Activated T-cell treated with anti-CD3 and anti-CD28 coated beads, Interleukin-2, amount 50 U/mL, for 24 hours (primary cell): ENCODE measurements around the gene NCAPG.
"Not testable (repeated sequence)": the region's sequence is repeated elsewhere in the genome, so short reads cannot be mapped to it uniquely, and the experiment has no call there.

Source experiments
- DNase-seq: peaks from one replicate; pipeline ENCODE4 v3.0.0-alpha.2; 2020
- H3K27ac Mint-ChIP-seq: 2 replicates; pipeline ENCODE4 v1.8.0; 2020; ENCODE audit warnings: mild to moderate bottlenecking, mixed read lengths
- H3K27me3 Mint-ChIP-seq: 2 replicates; pipeline ENCODE4 v1.8.0; 2020; ENCODE audit warnings: mixed read lengths
- H3K36me3 Mint-ChIP-seq: 2 replicates; pipeline ENCODE4 v1.8.0; 2020; ENCODE audit warnings: low read depth, mixed read lengths
- H3K4me1 Mint-ChIP-seq: 2 replicates; pipeline ENCODE4 v1.8.0; 2020; ENCODE audit warnings: low read depth, mixed read lengths
- H3K4me3 Mint-ChIP-seq: 2 replicates; pipeline ENCODE4 v1.8.0; 2020; ENCODE audit warnings: mild to moderate bottlenecking, moderate library complexity, mixed read lengths
- H3K9me3 Mint-ChIP-seq: 2 replicates; pipeline ENCODE4 v1.8.0; 2020; ENCODE audit warnings: mixed read lengths

Gene NCAPG

DNA sequence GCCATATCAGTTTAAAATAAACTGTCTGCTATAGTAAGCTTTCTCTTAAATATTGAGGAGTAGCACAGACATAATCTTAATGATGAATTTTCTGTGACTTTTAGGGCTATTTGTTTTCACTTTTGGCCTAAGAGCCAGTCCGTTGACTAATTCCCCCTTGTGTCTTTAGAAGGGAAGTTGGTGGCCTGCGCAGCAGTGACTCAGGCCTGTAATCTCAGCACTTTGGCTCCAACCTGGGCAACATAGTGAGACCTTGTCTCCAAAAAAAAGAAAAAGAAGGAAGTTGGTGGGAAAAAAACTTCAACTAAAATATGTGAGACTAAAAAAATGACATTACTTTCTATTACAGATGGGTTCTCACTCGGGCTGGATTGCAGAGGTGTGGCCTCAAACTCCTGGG lies 3.4 kb downstream of the NCAPG start:
- H3K27me3 Mint-ChIP-seq: no peaks in the 10 kb centered on the region
- peaks cover 15% of the 10 kb centered on the region for H3K4me1 Mint-ChIP-seq
- no peak overlapping the region for H3K27ac Mint-ChIP-seq
- H3K9me3 Mint-ChIP-seq: no peaks in the 10 kb centered on the region
- H3K36me3 Mint-ChIP-seq: peaks cover 89% of the 10 kb centered on the region
- no peak overlapping the region for H3K4me3 Mint-ChIP-seq
- DNase-seq: no peak

DNA sequence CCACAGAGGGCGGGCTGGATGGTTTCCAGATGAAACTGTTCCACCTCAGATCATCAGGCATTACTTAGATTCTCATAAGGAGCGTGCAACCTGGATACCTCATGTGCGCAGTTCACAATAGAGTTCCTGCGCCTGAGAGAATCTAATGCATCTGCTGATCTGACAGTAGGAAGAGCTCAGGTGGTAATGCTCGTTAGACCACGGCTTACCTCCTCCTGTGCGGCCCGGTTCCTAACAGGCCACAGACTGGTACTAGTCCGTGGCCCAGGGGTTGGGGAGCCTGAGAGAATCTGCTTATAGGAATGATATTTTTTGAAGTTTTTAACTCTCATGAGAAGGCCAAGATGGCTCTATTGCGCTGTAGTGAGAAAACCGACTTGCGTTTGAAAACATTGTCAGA lies 5.4 kb downstream of the NCAPG start:
- Mint-ChIP-seq H3K36me3 (peaks cover 88% of the 10 kb centered on the region), H3K27ac (no peak overlapping the region), H3K4me3 (no peak overlapping the region), H3K27me3 (no peaks in the 10 kb centered on the region), H3K4me1 (peaks cover 15% of the 10 kb centered on the region), H3K9me3 (no peaks in the 10 kb centered on the region)
- no peak for DNase-seq

DNA sequence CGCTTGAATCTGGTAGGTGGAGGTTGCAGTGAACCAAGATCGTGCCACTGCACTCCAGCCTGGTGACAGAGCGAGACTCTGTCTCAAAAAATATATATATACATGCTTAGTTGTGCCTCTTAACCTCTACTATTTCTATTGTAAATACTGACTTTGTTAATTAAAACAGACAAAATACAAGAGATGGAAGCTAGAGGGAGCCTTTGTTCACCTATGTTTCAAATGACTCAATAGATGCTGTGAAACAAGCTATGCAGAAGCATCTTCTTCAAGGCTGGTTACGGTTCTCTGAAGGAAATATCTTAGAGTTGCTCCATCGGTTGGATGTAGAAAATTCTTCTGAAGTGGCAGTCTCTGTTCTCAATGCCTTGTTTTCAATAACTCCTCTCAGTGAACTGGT lies 6.2 kb downstream of the NCAPG start:
- Mint-ChIP-seq H3K4me3 (no peak overlapping the region), H3K9me3 (no peaks in the 10 kb centered on the region), H3K4me1 (peaks cover 12% of the 10 kb centered on the region), H3K27ac (no peak overlapping the region), H3K27me3 (no peaks in the 10 kb centered on the region), H3K36me3 (peaks cover 85% of the 10 kb centered on the region)
- DNase-seq: no peak

DNA sequence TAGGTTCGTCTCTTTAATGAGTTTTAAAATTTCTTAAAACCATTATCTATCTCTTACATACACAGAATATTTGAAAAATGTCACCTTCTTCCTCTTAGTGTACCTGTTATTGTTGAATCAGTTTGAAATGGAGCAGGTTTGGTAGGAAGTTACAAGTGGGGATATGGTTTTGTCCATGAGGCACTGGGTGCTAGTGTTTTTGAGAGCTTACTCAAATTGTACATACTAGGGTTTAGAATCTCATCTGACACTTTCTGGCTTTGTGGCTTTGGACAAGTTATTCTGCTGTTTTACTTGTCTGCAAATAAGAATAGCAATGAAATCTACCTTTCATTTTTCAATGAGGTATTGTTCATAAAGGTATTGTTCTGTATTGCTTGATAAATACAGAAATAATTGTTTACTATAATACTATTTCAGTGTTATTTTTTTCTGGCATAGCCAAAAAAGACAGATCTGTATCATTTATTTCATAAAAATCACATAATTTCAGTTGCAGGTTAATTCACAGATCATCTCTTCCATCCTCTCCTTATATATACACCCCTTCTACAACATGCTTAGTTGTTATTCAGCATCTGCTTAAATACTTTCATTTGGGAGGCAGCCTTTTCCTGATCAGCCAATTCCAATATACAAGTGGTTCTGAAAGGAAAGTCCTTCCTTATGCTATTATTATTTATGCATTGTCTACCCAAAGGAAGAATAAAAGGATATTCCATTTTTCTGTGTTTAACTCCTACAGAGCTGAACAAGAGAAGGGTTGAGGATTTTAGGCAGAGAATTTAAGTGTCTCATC lies 13.3 kb downstream of the NCAPG start:
- Mint-ChIP-seq H3K27me3 (no peaks in the 10 kb centered on the region), H3K9me3 (no peaks in the 10 kb centered on the region), H3K4me3 (no peak overlapping the region), H3K27ac (no peak overlapping the region), H3K36me3 (peaks cover 80% of the 10 kb centered on the region), H3K4me1 (peaks cover 1% of the 10 kb centered on the region)
- DNase-seq: no peak

DNA sequence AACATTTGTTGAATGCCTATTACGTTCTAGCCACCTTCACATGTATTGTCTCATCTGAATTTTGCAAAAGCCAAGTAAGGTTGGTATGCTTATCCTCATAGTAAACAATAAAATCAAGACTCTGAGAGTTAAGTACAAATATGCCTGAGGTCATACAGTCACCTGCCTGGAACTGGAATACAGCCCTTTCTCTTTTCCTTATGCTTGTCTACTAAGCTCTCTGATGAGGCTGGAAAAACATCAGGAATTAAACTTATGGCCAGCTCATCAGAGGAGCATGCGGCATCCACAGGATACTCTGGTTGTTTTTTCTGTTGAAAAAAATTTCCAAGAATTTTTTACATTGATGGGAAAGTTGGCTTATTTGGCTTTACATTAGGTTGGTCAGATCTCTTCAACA lies 35.5 kb downstream of the NCAPG start:
- Mint-ChIP-seq H3K4me1 (no peaks in the 10 kb centered on the region), H3K36me3 (peaks cover 61% of the 10 kb centered on the region), H3K27me3 (no peaks in the 10 kb centered on the region), H3K4me3 (no peak overlapping the region), H3K9me3 (no peaks in the 10 kb centered on the region), H3K27ac (no peak overlapping the region)
- DNase-seq: no peak

DNA sequence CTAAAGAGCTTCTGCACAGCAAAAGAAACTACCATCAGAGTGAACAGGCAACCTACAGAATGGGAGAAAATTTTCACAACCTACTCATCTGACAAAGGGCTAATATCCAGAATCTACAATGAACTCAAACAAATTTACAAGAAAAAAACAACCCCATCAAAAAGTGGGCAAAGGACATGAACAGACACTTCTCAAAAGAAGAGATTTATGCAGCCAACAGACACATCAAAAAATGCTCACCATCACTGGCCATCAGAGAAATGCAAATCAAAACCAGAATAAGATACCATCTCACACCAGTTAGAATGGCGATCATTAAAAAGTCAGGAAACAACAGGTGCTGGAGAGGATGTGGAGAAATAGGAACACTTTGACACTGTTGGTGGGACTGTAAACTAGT lies 39.5 kb downstream of the NCAPG start:
- H3K27ac Mint-ChIP-seq, H3K4me3 Mint-ChIP-seq, H3K4me1 Mint-ChIP-seq, H3K27me3 Mint-ChIP-seq, DNase-seq, H3K9me3 Mint-ChIP-seq: not testable (repeated sequence)
- peaks cover 22% of the 10 kb centered on the region for H3K36me3 Mint-ChIP-seq

DNA sequence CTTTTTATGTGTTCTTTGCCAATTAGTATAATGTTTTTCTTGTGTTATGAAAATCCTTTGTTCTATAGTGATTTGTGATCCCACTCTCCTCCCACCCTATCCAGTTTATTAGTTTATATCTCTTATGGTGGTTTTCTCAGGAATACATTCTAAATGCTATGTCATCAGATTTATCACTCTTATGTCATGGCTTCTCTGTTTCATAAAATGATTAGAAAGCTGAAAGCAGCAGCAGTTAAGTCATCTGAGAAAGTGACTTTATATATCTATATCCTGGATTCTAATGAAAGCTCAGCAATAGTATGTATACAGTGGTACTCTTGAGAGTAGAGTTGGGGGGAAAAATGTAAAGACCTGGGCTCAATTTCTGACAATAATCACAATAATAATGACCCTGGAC lies 41.2 kb downstream of the NCAPG start:
- Mint-ChIP-seq H3K9me3 (no peaks in the 10 kb centered on the region), H3K27me3 (no peaks in the 10 kb centered on the region), H3K4me3 (no peak overlapping the region), H3K27ac (no peak overlapping the region), H3K36me3 (peaks cover 8% of the 10 kb centered on the region), H3K4me1 (no peaks in the 10 kb centered on the region)
- DNase-seq: no peak

DNA sequence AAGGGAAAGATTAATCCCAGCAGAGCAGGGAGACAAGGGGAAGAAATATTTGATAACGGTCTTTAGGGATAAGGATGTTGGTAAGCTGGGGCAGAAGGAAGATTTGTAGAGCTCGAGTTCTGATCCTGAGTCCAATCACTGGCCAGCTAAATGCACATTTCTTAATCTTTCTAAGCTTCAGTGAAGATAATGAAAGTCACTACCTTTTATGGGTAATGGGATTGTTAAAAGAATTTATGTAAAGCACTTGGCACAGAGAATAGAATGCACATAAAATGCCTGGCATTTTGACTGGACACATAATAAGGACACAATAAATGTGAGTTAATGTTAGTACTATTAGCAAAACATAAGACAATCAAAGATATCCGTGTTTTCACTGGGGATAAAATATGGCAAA lies 43.3 kb downstream of the NCAPG start:
- peaks cover 4% of the 10 kb centered on the region for H3K36me3 Mint-ChIP-seq
- no peak overlapping the region for H3K27ac Mint-ChIP-seq
- no peaks in the 10 kb centered on the region for H3K27me3 Mint-ChIP-seq
- H3K4me1 Mint-ChIP-seq: no peaks in the 10 kb centered on the region
- H3K9me3 Mint-ChIP-seq: peaks cover 3% of the 10 kb centered on the region
- no peak overlapping the region for H3K4me3 Mint-ChIP-seq
- no peak for DNase-seq

DNA sequence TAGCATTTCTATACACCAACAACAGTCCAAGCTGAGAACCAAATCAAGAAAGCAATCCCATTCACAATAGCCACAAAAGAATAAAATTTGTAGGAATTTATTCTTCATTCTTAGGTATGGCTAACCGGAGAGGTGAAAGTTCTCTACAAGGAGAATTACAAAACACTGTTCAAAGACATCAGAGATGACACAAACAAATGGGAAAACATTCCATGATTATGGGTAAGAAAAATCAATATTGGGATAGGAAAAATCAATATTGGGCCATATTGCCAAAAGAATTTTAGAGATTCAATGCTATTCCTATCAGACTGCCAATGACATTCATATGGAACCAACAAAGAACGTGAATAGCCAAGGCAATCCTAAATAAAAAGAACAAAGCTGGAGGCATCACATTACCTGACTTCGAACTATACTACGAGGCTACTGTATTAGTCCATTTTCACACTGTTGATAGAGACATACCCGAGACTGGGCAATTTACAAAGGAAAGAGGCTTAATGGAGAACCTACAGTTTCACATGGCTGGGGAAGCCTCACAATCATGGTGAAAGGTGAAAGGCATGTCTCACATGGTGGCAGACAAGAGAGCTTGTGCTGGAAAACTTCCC lies 49.1 kb downstream of the NCAPG start:
- Mint-ChIP-seq H3K27ac (no peak overlapping the region), H3K27me3 (no peaks in the 10 kb centered on the region), H3K36me3 (peaks cover 30% of the 10 kb centered on the region)

DNA sequence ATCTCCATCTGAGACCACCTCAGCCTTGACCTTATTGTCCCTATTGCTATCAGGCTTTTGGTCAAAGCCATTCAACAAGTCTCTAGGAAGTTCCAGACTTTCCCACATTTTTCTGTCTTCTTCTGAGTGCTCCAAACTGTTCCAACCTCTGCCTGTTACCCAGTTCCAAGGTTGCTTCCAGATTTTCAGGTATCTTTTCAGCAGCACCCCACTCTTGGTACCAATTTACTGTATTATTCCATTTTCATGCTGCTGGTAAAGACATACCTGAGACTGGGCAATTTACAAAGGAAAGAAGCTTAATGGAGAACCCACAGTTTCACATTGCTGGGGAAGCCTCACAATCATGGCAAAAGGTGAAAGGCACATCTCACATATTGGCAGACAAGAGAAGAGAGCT lies 51.1 kb downstream of the NCAPG start:
- H3K27ac Mint-ChIP-seq, H3K4me1 Mint-ChIP-seq, H3K4me3 Mint-ChIP-seq, DNase-seq, H3K27me3 Mint-ChIP-seq: not testable (repeated sequence)
- peaks cover 26% of the 10 kb centered on the region for H3K9me3 Mint-ChIP-seq
- peaks cover 31% of the 10 kb centered on the region for H3K36me3 Mint-ChIP-seq

More for the DNA sequence above, 49.1 kb downstream of the NCAPG start:
- peaks cover 26% of the 10 kb centered on the region for H3K9me3 Mint-ChIP-seq
- H3K4me3 Mint-ChIP-seq: no peak overlapping the region
- no peaks in the 10 kb centered on the region for H3K4me1 Mint-ChIP-seq
- DNase-seq: no peak

DNA sequence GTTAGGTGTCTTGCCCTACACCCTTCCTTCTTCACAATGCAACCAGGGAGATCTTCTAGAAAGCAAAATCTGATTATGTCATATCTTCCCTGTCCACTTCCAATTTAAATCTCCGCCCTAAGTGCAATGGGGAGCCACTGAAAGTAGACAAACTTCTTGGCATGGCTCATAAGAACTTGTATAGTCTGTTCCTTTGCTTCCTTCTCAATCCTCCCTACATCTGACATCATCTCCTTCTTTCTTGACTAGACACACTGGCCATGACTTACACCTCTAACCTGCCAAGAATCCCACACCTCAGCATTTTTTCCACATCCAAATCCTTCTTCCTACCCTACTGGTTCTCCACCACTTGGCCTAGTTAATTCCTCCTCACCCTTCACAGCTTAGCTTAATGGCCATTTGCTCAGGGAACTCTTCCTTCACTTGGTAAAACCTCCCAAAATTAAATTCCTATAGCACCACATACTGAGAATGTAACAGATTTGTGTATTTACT lies 55.1 kb downstream of the NCAPG start:
- DNase-seq: no peak
- Mint-ChIP-seq H3K27me3 (no peaks in the 10 kb centered on the region), H3K4me1 (no peaks in the 10 kb centered on the region), H3K4me3 (no peak overlapping the region), H3K36me3 (peaks cover 28% of the 10 kb centered on the region), H3K9me3 (peaks cover 20% of the 10 kb centered on the region), H3K27ac (no peak overlapping the region)

DNA sequence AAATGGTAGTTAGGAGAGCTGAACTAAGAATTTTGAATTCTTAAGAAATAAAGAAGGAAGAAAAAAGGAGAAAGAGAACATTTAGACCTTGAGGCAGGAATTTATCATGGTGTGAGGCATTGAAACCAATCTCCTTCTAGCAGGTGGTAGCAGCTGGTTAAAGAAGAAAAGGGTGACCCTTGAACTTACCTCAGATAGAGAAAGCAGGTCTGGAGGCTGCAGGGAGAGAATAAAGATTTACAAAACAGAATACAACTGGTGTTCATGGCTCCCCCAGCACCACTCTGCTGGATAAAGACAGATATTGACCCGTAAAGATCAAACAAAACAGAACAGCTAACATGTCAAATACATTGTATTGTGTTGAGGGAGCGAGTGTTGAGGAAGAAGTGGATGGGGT lies 56.0 kb downstream of the NCAPG start:
- DNase-seq: no peak
- Mint-ChIP-seq H3K27me3 (no peaks in the 10 kb centered on the region), H3K9me3 (peaks cover 16% of the 10 kb centered on the region), H3K36me3 (peaks cover 24% of the 10 kb centered on the region), H3K4me3 (no peak overlapping the region), H3K4me1 (no peaks in the 10 kb centered on the region), H3K27ac (no peak overlapping the region)

DNA sequence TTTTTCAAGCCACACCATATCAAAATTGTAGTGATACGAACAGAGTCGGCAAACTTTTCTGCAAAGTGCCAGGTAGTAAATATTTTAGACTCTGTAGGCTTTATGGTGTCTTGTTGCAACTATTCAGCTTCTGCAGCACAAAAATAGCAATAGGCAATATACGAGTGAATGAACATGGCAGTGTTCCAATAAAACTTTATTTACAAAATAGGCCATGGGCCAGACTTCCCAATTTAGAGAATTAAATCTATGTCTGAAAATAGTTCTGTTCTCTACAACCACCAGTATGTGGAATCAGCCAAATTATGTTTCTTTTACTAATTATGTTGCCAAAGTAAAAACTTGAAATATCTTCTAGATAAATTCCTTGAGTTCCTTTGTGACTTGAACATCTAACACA lies 56.5 kb downstream of the NCAPG start:
- H3K4me3 Mint-ChIP-seq: no peak overlapping the region
- H3K27ac Mint-ChIP-seq: no peak overlapping the region
- peaks cover 12% of the 10 kb centered on the region for H3K9me3 Mint-ChIP-seq
- no peaks in the 10 kb centered on the region for H3K4me1 Mint-ChIP-seq
- H3K36me3 Mint-ChIP-seq: peaks cover 20% of the 10 kb centered on the region
- no peak for DNase-seq
- no peaks in the 10 kb centered on the region for H3K27me3 Mint-ChIP-seq

DNA sequence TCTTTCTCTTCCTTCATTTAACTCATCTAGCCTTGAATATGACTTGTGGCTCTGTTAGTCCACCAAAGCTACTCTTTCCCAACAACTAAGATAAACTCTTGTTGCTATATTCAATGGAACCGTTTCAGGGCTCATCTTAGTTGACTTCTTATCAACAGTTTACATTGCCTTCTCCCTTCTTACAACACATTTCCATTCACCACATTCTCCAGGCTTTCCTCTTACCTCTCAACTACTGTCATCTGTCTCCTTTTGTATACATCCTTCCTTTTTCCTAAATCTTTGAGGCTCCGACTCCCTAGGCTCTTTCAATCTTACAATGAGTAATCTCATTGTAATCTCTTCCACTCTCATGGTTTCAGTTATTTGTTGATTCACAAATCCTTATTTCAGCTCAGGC lies 58.5 kb downstream of the NCAPG start:
- Mint-ChIP-seq H3K27ac (no peak overlapping the region), H3K36me3 (peaks cover 4% of the 10 kb centered on the region), H3K4me1 (no peaks in the 10 kb centered on the region), H3K27me3 (no peaks in the 10 kb centered on the region), H3K4me3 (no peak overlapping the region), H3K9me3 (no peaks in the 10 kb centered on the region)
- no peak for DNase-seq

DNA sequence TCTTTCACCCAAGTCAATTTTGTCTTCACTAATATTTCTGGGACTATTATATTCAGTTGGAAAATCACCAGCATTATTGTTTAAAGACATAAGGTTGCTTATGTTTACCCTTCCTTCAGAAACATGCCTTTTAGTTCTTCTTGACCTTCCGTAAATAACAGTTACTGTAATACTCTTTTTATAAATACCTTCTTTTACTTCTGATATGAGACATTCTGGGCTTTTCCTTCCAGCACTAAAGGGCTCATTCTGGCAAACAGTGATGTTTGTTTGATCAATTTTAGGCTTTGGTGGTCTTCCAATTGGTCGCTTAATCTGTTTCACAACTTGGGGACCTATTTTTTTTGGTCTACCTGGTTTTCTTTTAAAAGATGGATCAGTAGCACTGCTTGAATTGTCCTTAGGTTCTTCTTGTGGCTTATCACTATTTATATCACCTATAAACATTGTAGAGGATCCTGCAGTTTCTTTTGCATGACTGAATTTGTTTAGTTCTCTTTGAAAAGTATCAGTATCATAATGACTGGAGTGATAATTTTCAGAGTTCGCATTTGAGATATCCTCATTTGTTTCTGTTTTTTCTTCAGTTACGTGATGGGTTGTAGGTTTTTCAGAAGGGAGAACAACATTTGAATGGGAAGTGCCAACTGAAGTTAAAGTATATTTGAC lies 64.8 kb downstream of the NCAPG start:
- Mint-ChIP-seq H3K4me3 (no peak overlapping the region), H3K36me3 (peaks cover 7% of the 10 kb centered on the region), H3K4me1 (peaks cover 5% of the 10 kb centered on the region), H3K27ac (no peak overlapping the region), H3K27me3 (no peaks in the 10 kb centered on the region), H3K9me3 (peaks cover 9% of the 10 kb centered on the region)
- no peak for DNase-seq
